ENCODE measurements around the gene TSPAN9. TPM values are rescaled to one million over a fixed set of nuclear protein-coding genes. Genes with fewer than 3 reads are reported as not detected.

TSPAN9 gene
- total and polyA plus RNA-seq, 4 donors, result 7.1 to 50.6 (median 35.5) TPM

- Histone ChIP-seq H3K27me3 (ENCODE audit: control insufficient read depth in 1 of 2, insufficient read depth in 2 of 2, low read length in 1 of 2) (no peaks in the 10 kb centered on the region), H3K9me3 (ENCODE audit: control insufficient read depth, low read length) (no peaks in the 10 kb centered on the region), H3K4me3 (ENCODE audit: low read length in 2 of 2) (no peak overlapping the region), H3K27ac (ENCODE audit: low read depth in 1 of 2, low read length in 2 of 2) (no peak overlapping the region), H3K36me3 (ENCODE audit: control insufficient read depth in 1 of 2, insufficient read depth in 2 of 2, low read length in 1 of 2) (no peaks in the 10 kb centered on the region), H3K4me1 (ENCODE audit: control insufficient read depth in 1 of 2, insufficient read depth in 2 of 2, low read length in 2 of 2) (no peaks in the 10 kb centered on the region)
- 76 to 79% methylated on average over 17 of the region's 17 CpGs for WGBS, 2 donors
- ATAC-seq (ENCODE audit: low FRiP score) (no peak), DNase-seq (no peak)
- intact Hi-C loops (cut with DNase I), result no loop called here
These were observed 242.7 kb downstream of the TSPAN9 start for GRCh38 chr12:3319723-3320492.

DNA sequence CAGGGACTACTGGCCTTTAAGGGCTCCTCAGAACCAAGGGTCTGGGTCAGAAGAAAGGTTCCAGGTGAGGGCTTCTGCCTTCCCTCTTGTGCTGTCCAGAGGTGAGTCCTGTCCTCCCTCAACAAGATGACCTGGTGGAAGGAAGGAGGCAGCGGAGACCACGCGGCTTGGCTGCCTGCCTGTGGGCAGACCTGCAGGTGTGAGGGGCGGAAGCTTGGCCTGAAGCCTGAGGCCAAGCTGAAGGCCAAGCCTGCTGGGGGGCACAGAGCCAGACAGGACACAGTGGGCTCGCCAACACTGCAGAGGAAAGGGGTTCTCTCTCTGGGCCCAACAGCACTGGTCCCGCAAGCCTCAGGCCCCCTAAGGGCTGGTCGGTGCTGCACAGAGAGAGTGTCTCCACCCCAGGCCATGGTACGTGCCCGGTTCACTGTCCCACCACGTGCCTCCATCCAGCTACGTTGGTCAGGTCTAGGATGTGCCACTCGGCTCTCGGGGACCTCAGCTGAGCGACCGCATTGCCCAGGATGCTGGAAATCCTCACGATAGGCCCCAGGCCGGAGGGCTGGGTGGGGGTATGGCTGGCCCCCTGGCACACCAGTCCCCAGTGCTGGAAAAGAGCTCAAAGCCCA, 243.8 kb downstream of the TSPAN9 start:
- DNase-seq, result peak in 1 of 2 donors; percentile 44

GRCh38 chr12:3321881-3322280, 244.7 kb downstream of the TSPAN9 start:
- intact Hi-C loops (cut with DNase I), result no loop called here
- Histone ChIP-seq H3K36me3 (ENCODE audit: control insufficient read depth in 1 of 2, insufficient read depth in 2 of 2, low read length in 1 of 2) (no peaks in the 10 kb centered on the region), H3K27ac (ENCODE audit: low read depth in 1 of 2, low read length in 2 of 2) (no peak overlapping the region), H3K4me1 (ENCODE audit: control insufficient read depth in 1 of 2, insufficient read depth in 2 of 2, low read length in 2 of 2) (no peaks in the 10 kb centered on the region), H3K4me3 (ENCODE audit: low read length in 2 of 2) (no peak overlapping the region), H3K9me3 (ENCODE audit: control insufficient read depth, low read length) (no peaks in the 10 kb centered on the region), H3K27me3 (ENCODE audit: control insufficient read depth in 1 of 2, insufficient read depth in 2 of 2, low read length in 1 of 2) (no peaks in the 10 kb centered on the region)
- no peak for ATAC-seq (ENCODE audit: low FRiP score)
- WGBS, 2 donors, result 84 to 86% methylated on average over 2 of the region's 2 CpGs
- no peak for DNase-seq

More for the DNA sequence above, 243.8 kb downstream of the TSPAN9 start:
- Histone ChIP-seq H3K27me3 (ENCODE audit: control insufficient read depth in 1 of 2, insufficient read depth in 2 of 2, low read length in 1 of 2) (no peaks in the 10 kb centered on the region), H3K36me3 (ENCODE audit: control insufficient read depth in 1 of 2, insufficient read depth in 2 of 2, low read length in 1 of 2) (no peaks in the 10 kb centered on the region), H3K4me1 (ENCODE audit: control insufficient read depth in 1 of 2, insufficient read depth in 2 of 2, low read length in 2 of 2) (no peaks in the 10 kb centered on the region), H3K27ac (ENCODE audit: low read depth in 1 of 2, low read length in 2 of 2) (no peak overlapping the region), H3K9me3 (ENCODE audit: control insufficient read depth, low read length) (no peaks in the 10 kb centered on the region), H3K4me3 (ENCODE audit: low read length in 2 of 2) (no peak overlapping the region)
- WGBS, 2 donors, result 80 to 90% methylated on average over 14 to 17 of the region's 17 CpGs
- intact Hi-C loops (cut with DNase I), result no loop called here
- ATAC-seq (ENCODE audit: low FRiP score), result no peak

DNA sequence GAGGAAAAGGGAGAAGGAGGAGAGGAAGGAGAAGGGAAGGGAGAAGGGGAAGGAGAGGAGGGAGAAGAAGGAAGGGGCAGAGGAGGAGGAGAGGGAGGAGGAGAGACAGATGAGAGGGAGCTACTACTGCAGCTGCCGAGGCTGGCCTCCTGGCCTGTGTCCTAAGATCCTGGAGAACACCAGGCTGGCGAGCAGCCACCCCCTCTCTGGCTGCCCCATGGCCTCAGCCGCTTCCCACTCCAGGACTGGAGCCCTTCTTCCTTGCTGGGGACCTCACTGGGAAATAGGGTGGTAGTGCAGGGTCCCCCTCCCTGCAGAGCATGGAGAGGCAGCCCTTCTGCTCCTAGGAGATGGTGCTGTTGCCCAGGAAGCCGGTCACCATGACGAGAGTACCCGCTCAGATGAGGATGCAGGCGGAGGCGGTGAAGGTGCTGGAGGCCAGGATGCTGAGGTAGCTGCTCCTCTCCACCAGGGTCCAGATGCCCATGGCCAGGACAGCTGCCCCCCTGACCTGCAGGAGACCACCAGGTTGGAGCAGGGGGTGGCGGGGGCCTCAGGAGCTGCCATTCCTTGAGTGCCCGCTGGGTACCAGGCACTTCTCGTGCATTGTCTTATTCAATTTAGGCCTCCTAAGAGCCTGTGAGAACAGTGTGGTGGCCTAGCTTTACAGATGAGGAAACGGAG, 246.0 kb downstream of the TSPAN9 start:
- WGBS, 2 donors, result 81 to 84% methylated on average over 12 of the region's 12 CpGs
- no peaks in the 10 kb centered on the region for H3K27me3 ChIP-seq (ENCODE audit: control insufficient read depth in 1 of 2, insufficient read depth in 2 of 2, low read length in 1 of 2)
- DNase-seq (peak in 1 of 2 donors; percentile 28), ATAC-seq (ENCODE audit: low FRiP score) (no peak)
- H3K4me1 ChIP-seq (ENCODE audit: control insufficient read depth in 1 of 2, insufficient read depth in 2 of 2, low read length in 2 of 2), result no peaks in the 10 kb centered on the region
- no peaks in the 10 kb centered on the region for H3K9me3 ChIP-seq (ENCODE audit: control insufficient read depth, low read length)
- H3K4me3 ChIP-seq (ENCODE audit: low read length in 2 of 2), result no peak overlapping the region
- H3K36me3 ChIP-seq (ENCODE audit: control insufficient read depth in 1 of 2, insufficient read depth in 2 of 2, low read length in 1 of 2), result no peaks in the 10 kb centered on the region
- no peak overlapping the region for H3K27ac ChIP-seq (ENCODE audit: low read depth in 1 of 2, low read length in 2 of 2)
- intact Hi-C loops (cut with DNase I), result no loop called here

- Histone ChIP-seq H3K4me1 (ENCODE audit: control insufficient read depth in 1 of 2, insufficient read depth in 2 of 2, low read length in 2 of 2) (no peaks in the 10 kb centered on the region), H3K36me3 (ENCODE audit: control insufficient read depth in 1 of 2, insufficient read depth in 2 of 2, low read length in 1 of 2) (no peaks in the 10 kb centered on the region), H3K4me3 (ENCODE audit: low read length in 2 of 2) (no peak overlapping the region), H3K27me3 (ENCODE audit: control insufficient read depth in 1 of 2, insufficient read depth in 2 of 2, low read length in 1 of 2) (no peaks in the 10 kb centered on the region), H3K27ac (ENCODE audit: low read depth in 1 of 2, low read length in 2 of 2) (no peak overlapping the region), H3K9me3 (ENCODE audit: control insufficient read depth, low read length) (no peaks in the 10 kb centered on the region)
- intact Hi-C loops (cut with DNase I), result no loop called here
- DNase-seq (no peak), ATAC-seq (ENCODE audit: low FRiP score) (no peak)
These were observed 248.6 kb downstream of the TSPAN9 start for GRCh38 chr12:3325736-3326135.

- intact Hi-C loops (cut with DNase I), result no loop called here
- no peaks in the 10 kb centered on the region for H3K9me3 ChIP-seq (ENCODE audit: control insufficient read depth, low read length)
- 45 to 49% methylated on average over 15 of the region's 15 CpGs for WGBS, 2 donors
- no peak overlapping the region for H3K4me3 ChIP-seq (ENCODE audit: low read length in 2 of 2)
- no peaks in the 10 kb centered on the region for H3K27me3 ChIP-seq (ENCODE audit: control insufficient read depth in 1 of 2, insufficient read depth in 2 of 2, low read length in 1 of 2)
- ATAC-seq (ENCODE audit: low FRiP score) (no peak), DNase-seq (peak in 1 of 2 donors; percentile 18)
- H3K27ac ChIP-seq (ENCODE audit: low read depth in 1 of 2, low read length in 2 of 2), result no peak overlapping the region
- no peaks in the 10 kb centered on the region for H3K4me1 ChIP-seq (ENCODE audit: control insufficient read depth in 1 of 2, insufficient read depth in 2 of 2, low read length in 2 of 2)
- no peaks in the 10 kb centered on the region for H3K36me3 ChIP-seq (ENCODE audit: control insufficient read depth in 1 of 2, insufficient read depth in 2 of 2, low read length in 1 of 2)
These were observed 249.1 kb downstream of the TSPAN9 start for GRCh38 chr12:3326156-3326849.

DNA sequence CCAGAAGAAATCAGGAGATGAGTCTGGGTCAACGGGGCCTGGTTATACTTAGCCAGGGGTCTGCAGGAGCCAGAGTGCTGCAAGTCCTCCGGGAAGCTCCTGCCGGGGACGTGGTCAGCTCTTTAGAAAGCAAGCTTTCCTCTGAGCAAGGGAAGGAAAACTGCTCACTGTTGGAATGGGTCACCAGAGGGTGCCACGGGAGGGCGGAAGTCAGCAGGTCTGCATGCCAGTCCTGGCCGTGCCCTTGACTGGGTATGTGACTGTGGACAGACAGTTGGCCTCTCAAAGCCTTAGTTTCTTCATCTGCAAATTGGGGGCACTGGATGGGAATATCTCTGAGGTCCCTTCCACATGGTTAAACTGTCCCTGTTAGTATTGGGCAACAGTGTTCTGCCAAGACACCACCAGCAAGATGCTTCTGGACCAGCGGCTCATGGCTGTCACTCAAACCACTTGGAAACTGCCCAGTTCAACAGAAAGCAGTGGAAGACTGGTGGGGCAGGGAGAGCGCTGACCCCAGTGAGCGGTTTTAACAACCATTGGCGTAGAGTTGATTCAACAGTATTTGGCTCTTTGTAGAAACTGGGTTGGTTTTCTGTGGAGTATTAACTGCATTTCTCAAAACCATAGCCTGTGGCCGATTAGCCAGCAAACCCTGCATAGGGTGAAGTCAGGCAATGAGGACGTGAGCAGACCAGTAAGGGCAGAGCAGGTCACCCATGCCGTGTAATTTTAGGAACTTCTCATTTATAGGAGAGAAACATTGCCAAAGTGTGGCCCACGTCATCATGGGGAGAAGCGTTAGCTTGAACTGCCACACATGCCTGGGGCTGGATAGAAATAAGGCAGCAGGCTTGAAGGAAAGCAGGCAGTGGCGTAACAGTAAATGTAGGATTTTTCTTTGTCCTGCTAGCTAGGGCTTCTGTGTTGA, 249.9 kb downstream of the TSPAN9 start:
- Histone ChIP-seq H3K36me3 (ENCODE audit: control insufficient read depth in 1 of 2, insufficient read depth in 2 of 2, low read length in 1 of 2) (no peaks in the 10 kb centered on the region), H3K4me3 (ENCODE audit: low read length in 2 of 2) (no peak overlapping the region), H3K9me3 (ENCODE audit: control insufficient read depth, low read length) (no peaks in the 10 kb centered on the region), H3K4me1 (ENCODE audit: control insufficient read depth in 1 of 2, insufficient read depth in 2 of 2, low read length in 2 of 2) (no peaks in the 10 kb centered on the region), H3K27ac (ENCODE audit: low read depth in 1 of 2, low read length in 2 of 2) (no peak overlapping the region), H3K27me3 (ENCODE audit: control insufficient read depth in 1 of 2, insufficient read depth in 2 of 2, low read length in 1 of 2) (no peaks in the 10 kb centered on the region)
- ATAC-seq (ENCODE audit: low FRiP score) (no peak), DNase-seq (peak in 1 of 2 donors; percentile 45)
- intact Hi-C loops (cut with DNase I), result no loop called here
- WGBS, 2 donors, result 65 to 68% methylated on average over 17 of the region's 17 CpGs

- H3K9me3 ChIP-seq (ENCODE audit: control insufficient read depth, low read length), result no peaks in the 10 kb centered on the region
- H3K4me3 ChIP-seq (ENCODE audit: low read length in 2 of 2), result no peak overlapping the region
- no peaks in the 10 kb centered on the region for H3K27me3 ChIP-seq (ENCODE audit: control insufficient read depth in 1 of 2, insufficient read depth in 2 of 2, low read length in 1 of 2)
- DNase-seq, result peak in 1 of 2 donors; percentile 26
- intact Hi-C loops (cut with DNase I), result no loop called here
- no peaks in the 10 kb centered on the region for H3K36me3 ChIP-seq (ENCODE audit: control insufficient read depth in 1 of 2, insufficient read depth in 2 of 2, low read length in 1 of 2)
- ATAC-seq (ENCODE audit: low FRiP score), result no peak
- no peaks in the 10 kb centered on the region for H3K4me1 ChIP-seq (ENCODE audit: control insufficient read depth in 1 of 2, insufficient read depth in 2 of 2, low read length in 2 of 2)
- H3K27ac ChIP-seq (ENCODE audit: low read depth in 1 of 2, low read length in 2 of 2), result no peak overlapping the region
- WGBS, 2 donors, result 72 to 74% methylated on average over 4 of the region's 4 CpGs
These were observed 250.9 kb downstream of the TSPAN9 start for GRCh38 chr12:3328081-3328480.

Measured in aorta (tissue), 5 donors.